GM20000 (cell line): ENCODE data around the gene IL1RN.

ENCODE experiments used
- DNase-seq: peaks from one replicate; pipeline ENCODE4 v3.0.0; 2012; ENCODE audit warnings: low spot score
- CTCF ChIP-seq: IDR thresholded peaks from 2 replicates; pipeline ENCODE4 v1.5.1; 2012; ENCODE audit warnings: mild to moderate bottlenecking, control low read depth; ENCODE audit errors: extremely low read depth, missing control alignments

IL1RN gene

GRCh38 chr2:113138428-113139322 lies 11.3 kb downstream of the IL1RN start:
- TF ChIP-seq CTCF = peak; percentile 40
- peak; percentile 72 for DNase-seq

- TF ChIP-seq CTCF = no peak
- DNase-seq = no peak
Observed at GRCh38 chr2:113141451-113141850, 14.1 kb downstream of the IL1RN start.

GRCh38 chr2:113142290-113142689 lies 14.9 kb downstream of the IL1RN start:
- no peak for DNase-seq
- TF ChIP-seq CTCF = no peak

GRCh38 chr2:113144259-113144658 lies 16.9 kb downstream of the IL1RN start:
- no peak for TF ChIP-seq CTCF
- DNase-seq = no peak

- TF ChIP-seq CTCF = no peak
- no peak for DNase-seq
Observed at GRCh38 chr2:113148606-113149552, 21.5 kb downstream of the IL1RN start.

GRCh38 chr2:113149553-113150257 lies 22.3 kb downstream of the IL1RN start:
- TF ChIP-seq CTCF = no peak

More at GRCh38 chr2:113149553-113150257, 22.3 kb downstream of the IL1RN start:
- no peak for DNase-seq
